HEK293T (cell line): ENCODE measurements around the gene SNRPA1.

Experiments
- CTCF ChIA-PET: fragments of 350-600 bp; formaldehyde crosslinking; extraction: SDS; loops from one replicate; lab custom pipeline; 2021; ENCODE audit warnings: antibody characterized with exemption, inconsistent platforms; lab: Yijun Ruan, JAX
- POLR2A ChIA-PET: fragments of 350-600 bp; formaldehyde crosslinking; extraction: SDS; loops from one replicate; lab custom pipeline; 2020; ENCODE audit warnings: antibody characterized with exemption, inconsistent platforms; lab: Yijun Ruan, JAX
- DNase-seq: peaks from one replicate; pipeline ENCODE4 v3.0.0; 2012; ENCODE audit warnings: mixed read lengths; ENCODE audit errors: extremely low spot score
- ARNT ChIP-seq: fragments of 450-650 bp; IDR thresholded peaks from 2 replicates; pipeline ENCODE4 v1.6.1; 2017; ENCODE audit warnings: mild to moderate bottlenecking
- BHLHE40 ChIP-seq: fragments of 450-650 bp; IDR thresholded peaks from 2 replicates; pipeline ENCODE4 v1.6.1; 2016; ENCODE audit warnings: mild to moderate bottlenecking, moderate library complexity, borderline replicate concordance
- CTBP1 ChIP-seq: fragments of 450-650 bp; IDR thresholded peaks from 2 replicates; pipeline ENCODE4 v1.6.1; 2016; ENCODE audit warnings: borderline replicate concordance
- ELF4 ChIP-seq: fragments of 450-650 bp; IDR thresholded peaks from 2 replicates; pipeline ENCODE4 v1.6.1; 2017; ENCODE audit warnings: antibody characterized with exemption
- FOXA1 ChIP-seq: fragments of 450-650 bp; IDR thresholded peaks from 2 replicates; pipeline ENCODE4 v1.6.1; 2016; ENCODE audit warnings: mild to moderate bottlenecking
- FOXK2 ChIP-seq: fragments of 450-650 bp; IDR thresholded peaks from 2 replicates; pipeline ENCODE4 v1.6.1; 2016; ENCODE audit warnings: mild to moderate bottlenecking
- FOXM1 ChIP-seq: fragments of 450-650 bp; IDR thresholded peaks from 2 replicates; pipeline ENCODE4 v1.6.1; 2017; ENCODE audit warnings: mild to moderate bottlenecking, borderline replicate concordance
- HDGF ChIP-seq: fragments of 450-650 bp; IDR thresholded peaks from 2 replicates; pipeline ENCODE4 v1.6.1; 2017; ENCODE audit warnings: antibody characterized with exemption, borderline replicate concordance
- L3MBTL2 ChIP-seq: fragments of 450-650 bp; conservative IDR thresholded peaks from 2 replicates; pipeline ENCODE4 v1.6.1; 2016; ENCODE audit warnings: mild to moderate bottlenecking
- LEF1 ChIP-seq: fragments of 450-650 bp; IDR thresholded peaks from 2 replicates; pipeline ENCODE4 v1.6.1; 2017; ENCODE audit warnings: mild to moderate bottlenecking, borderline replicate concordance
- NFRKB ChIP-seq: fragments of 450-650 bp; IDR thresholded peaks from 2 replicates; pipeline ENCODE4 v1.6.1; 2016; ENCODE audit warnings: mild to moderate bottlenecking, moderate library complexity
- PKNOX1 ChIP-seq: fragments of 450-650 bp; IDR thresholded peaks from 2 replicates; pipeline ENCODE4 v1.6.1; 2016
- SP1 ChIP-seq: fragments of 450-650 bp; IDR thresholded peaks from 2 replicates; pipeline ENCODE4 v1.6.1; 2017
- SUZ12 ChIP-seq: fragments of 450-650 bp; IDR thresholded peaks from 2 replicates; pipeline ENCODE4 v1.6.1; 2016; ENCODE audit warnings: mild to moderate bottlenecking
- TARDBP ChIP-seq: fragments of 450-650 bp; IDR thresholded peaks from 2 replicates; pipeline ENCODE4 v1.6.1; 2016
- ZNF384 ChIP-seq: fragments of 450-650 bp; IDR thresholded peaks from 2 replicates; pipeline ENCODE4 v1.6.1; 2016

The SNRPA1 gene

GRCh38 chr15:101266787-101267186, 28.3 kb downstream of the SNRPA1 start:
- DNase-seq, result no peak
- POLR2A ChIA-PET, result interaction anchor here (0.9 kb wide), 1 partner anchor 11 kb away, joined by 3 read pairs; no protein-coding TSS in a partner anchor
- TF ChIP-seq LEF1, result no peak
- TF ChIP-seq PKNOX1, result no peak
- TF ChIP-seq SUZ12, result no peak
- TF ChIP-seq CTBP1, result no peak
- TF ChIP-seq L3MBTL2, result no peak
- no peak for TF ChIP-seq ARNT
- TF ChIP-seq FOXA1, result no peak
- no peak for TF ChIP-seq FOXM1
- TF ChIP-seq HDGF, result no peak
- TF ChIP-seq BHLHE40, result no peak
- no peak for TF ChIP-seq ZNF384
- TF ChIP-seq NFRKB, result no peak
- no peak for TF ChIP-seq ELF4
- no peak for TF ChIP-seq FOXK2
- CTCF ChIA-PET, result interaction anchor here (1.7 kb wide), 1 partner anchor 9 kb away, joined by 9 read pairs; no protein-coding TSS in a partner anchor

- ChIA-PET POLR2A (interaction anchor here (0.6 to 0.9 kb wide), 2 partner anchors 10 to 287 kb away, joined by 3 read pairs; no protein-coding TSS in a partner anchor), CTCF (no interaction called here)
- no peak for TF ChIP-seq ARNT
- no peak for TF ChIP-seq BHLHE40
- no peak for TF ChIP-seq ELF4
- TF ChIP-seq NFRKB, result no peak
- TF ChIP-seq FOXA1, result no peak
- no peak for TF ChIP-seq ZNF384
- TF ChIP-seq FOXM1, result no peak
- TF ChIP-seq SP1, result no peak
- TF ChIP-seq HDGF, result no peak
- TF ChIP-seq L3MBTL2, result no peak
- TF ChIP-seq TARDBP, result no peak
- TF ChIP-seq FOXK2, result no peak
- no peak for TF ChIP-seq LEF1
- no peak for TF ChIP-seq SUZ12
- no peak for TF ChIP-seq PKNOX1
- TF ChIP-seq CTBP1, result no peak
- no peak for DNase-seq
Measured at GRCh38 chr15:101266034-101266433, 29.0 kb downstream of the SNRPA1 start.

GRCh38 chr15:101264911-101265641, 30.0 kb downstream of the SNRPA1 start:
- no peak for DNase-seq
- POLR2A ChIA-PET, result no interaction called here
- CTCF ChIA-PET, result no interaction called here

GRCh38 chr15:101264011-101264410, 31.0 kb downstream of the SNRPA1 start:
- POLR2A ChIA-PET, result no interaction called here
- DNase-seq, result no peak

More at GRCh38 chr15:101264911-101265641, 30.0 kb downstream of the SNRPA1 start:
- TF ChIP-seq FOXM1 (no peak), SUZ12 (no peak), ELF4 (no peak), ARNT (no peak), HDGF (no peak), FOXK2 (no peak), CTBP1 (no peak), LEF1 (no peak), ZNF384 (no peak), SP1 (no peak), TARDBP (no peak), BHLHE40 (no peak), L3MBTL2 (no peak), NFRKB (no peak), PKNOX1 (no peak), FOXA1 (no peak)

More at GRCh38 chr15:101264011-101264410, 31.0 kb downstream of the SNRPA1 start:
- TF ChIP-seq L3MBTL2, result no peak
- no peak for TF ChIP-seq ELF4
- TF ChIP-seq SP1, result no peak
- no peak for TF ChIP-seq ARNT
- no peak for TF ChIP-seq FOXA1
- no peak for TF ChIP-seq BHLHE40
- TF ChIP-seq FOXK2, result no peak
- TF ChIP-seq PKNOX1, result no peak
- TF ChIP-seq ZNF384, result no peak
- no peak for TF ChIP-seq NFRKB
- TF ChIP-seq TARDBP, result no peak
- TF ChIP-seq CTBP1, result no peak
- no peak for TF ChIP-seq FOXM1
- TF ChIP-seq HDGF, result no peak
- TF ChIP-seq SUZ12, result no peak
- no peak for TF ChIP-seq LEF1
- CTCF ChIA-PET, result no interaction called here
